Karpas-422 (cell line): Measurements from ENCODE around the gene DGKZ. TPM values are rescaled to one million over a fixed set of nuclear protein-coding genes. Genes with fewer than 3 reads are reported as not detected.

Experiments used
- DNase-seq: peaks from one replicate; pipeline ENCODE4 v3.0.0-alpha.2; 2015
- H2AFZ ChIP-seq: fragments of 200-600 bp; sonication (generic); 2 replicates; pipeline ENCODE4 v1.6.1; 2014; ENCODE audit warnings: antibody characterized with exemption, low read length, mixed read lengths
- H3K27ac ChIP-seq: fragments of 200-600 bp; sonication (generic); 2 replicates; pipeline ENCODE4 v1.5.1; 2014; ENCODE audit warnings: mild to moderate bottlenecking, low read length, moderate library complexity
- H3K27me3 ChIP-seq: fragments of 200-600 bp; sonication (generic); 2 replicates; pipeline ENCODE4 v1.6.1; 2014; ENCODE audit warnings: low read length, mixed read lengths
- H3K36me3 ChIP-seq: fragments of 200-600 bp; sonication (generic); 2 replicates; pipeline ENCODE4 v1.6.1; 2014; ENCODE audit warnings: low read length, mixed read lengths; ENCODE audit not compliant: insufficient read depth
- H3K4me1 ChIP-seq: fragments of 200-600 bp; sonication (generic); 2 replicates; pipeline ENCODE4 v1.6.1; 2014; ENCODE audit warnings: mild to moderate bottlenecking, low read length, mixed read lengths
- H3K4me2 ChIP-seq: fragments of 200-600 bp; sonication (generic); 2 replicates; pipeline ENCODE4 v1.6.1; 2014; ENCODE audit warnings: low read length, low read depth, mild to moderate bottlenecking; ENCODE audit not compliant: poor library complexity, severe bottlenecking
- H3K4me3 ChIP-seq: fragments of 200-600 bp; sonication (generic); 2 replicates; pipeline ENCODE4 v1.5.1; 2014; ENCODE audit warnings: mild to moderate bottlenecking, antibody characterized with exemption, low read length, mixed read lengths
- H3K79me2 ChIP-seq: fragments of 200-600 bp; sonication (generic); 2 replicates; pipeline ENCODE4 v1.6.1; 2014; ENCODE audit warnings: mild to moderate bottlenecking, low read length, mixed read lengths
- H3K9ac ChIP-seq: fragments of 200-600 bp; sonication (generic); 2 replicates; pipeline ENCODE4 v1.6.0; 2014; ENCODE audit warnings: low read length
- H3K9me2 ChIP-seq: fragments of 200-600 bp; sonication (generic), shearing (Covaris generic); replicated peaks from 2 replicates; pipeline ENCODE4 v1.6.0; 2014; ENCODE audit warnings: mild to moderate bottlenecking, low read length, moderate library complexity; ENCODE audit not compliant: insufficient read depth
- H3K9me3 ChIP-seq: fragments of 300-700, 200-600 bp; sonication (generic); 2 replicates; pipeline ENCODE4 v1.6.1; 2014; ENCODE audit warnings: low read length, mixed read lengths
- H4K20me1 ChIP-seq: fragments of 200-600 bp; sonication (generic); 2 replicates; pipeline ENCODE4 v1.6.1; 2014; ENCODE audit warnings: mild to moderate bottlenecking, antibody characterized with exemption, low read length, low read depth; ENCODE audit not compliant: insufficient read depth
- total RNA-seq: library from RNA; depleted of rRNA; stranded (reverse); fragments of >200 nt; shearing (Covaris generic); gene quantifications from 2 replicates; pipeline ENCODE4 v1.2.3, GENCODE V29; 2014; ENCODE audit warnings: low replicate concordance

Gene DGKZ
- total RNA-seq, 1 experiment from 2014 or later, result 59.4 TPM

DNA sequence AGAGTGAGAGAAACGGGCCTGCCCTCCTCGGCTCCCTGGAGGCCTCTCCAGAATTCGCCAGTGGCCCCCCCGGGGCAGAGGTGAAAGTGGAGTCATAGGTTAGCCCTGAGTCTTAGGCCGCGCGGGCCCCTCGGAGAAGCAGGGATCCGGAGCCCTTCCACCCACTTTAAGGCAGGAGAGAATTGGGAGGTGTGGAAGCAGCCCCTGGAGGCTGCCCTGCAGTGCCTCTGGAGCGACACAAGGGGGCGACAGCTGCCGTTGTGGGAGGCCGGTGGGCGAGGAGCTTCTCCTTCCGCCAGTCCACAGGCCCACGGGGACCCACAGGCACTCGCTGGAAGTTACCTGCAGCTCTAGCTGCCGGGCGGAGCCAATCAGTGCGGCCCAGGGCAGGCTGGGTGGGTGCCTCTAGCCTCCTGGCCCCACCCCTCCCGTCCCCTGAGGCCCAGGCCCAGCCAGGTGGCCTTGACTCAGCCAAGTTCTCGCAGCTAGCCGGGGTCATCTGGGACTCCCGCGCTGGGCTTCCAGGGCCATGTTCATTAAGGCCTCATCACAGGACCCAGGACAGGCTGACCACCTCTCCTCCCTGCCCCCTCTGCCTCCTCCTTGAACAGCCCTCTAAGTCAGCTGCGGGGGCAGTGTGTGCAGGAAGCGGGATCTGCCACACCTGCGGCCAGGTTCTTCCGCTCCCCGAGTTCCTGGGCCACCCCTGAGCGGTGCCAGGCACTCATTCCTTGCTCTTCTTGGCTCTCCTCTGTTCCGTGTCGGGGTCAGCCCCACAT, 5.0 kb downstream of the DGKZ start:
- no peaks in the 10 kb centered on the region for H3K27me3 ChIP-seq
- H2AFZ ChIP-seq, result no peak overlapping the region
- no peaks in the 10 kb centered on the region for H3K36me3 ChIP-seq
- H3K4me1 ChIP-seq, result peaks cover 45% of the 10 kb centered on the region
- no peaks in the 10 kb centered on the region for H3K9me3 ChIP-seq
- H3K9ac ChIP-seq, result peak overlapping the region; percentile 52
- H3K4me3 ChIP-seq, result peak overlapping the region; percentile 35; the same call in 1 of the 2 replicates
- H3K27ac ChIP-seq, result peak overlapping the region; percentile 70
- DNase-seq, result peak; percentile 90
- H3K9me2 ChIP-seq, result no peaks in the 10 kb centered on the region
- peaks cover 91% of the 10 kb centered on the region for H3K79me2 ChIP-seq
- H3K4me2 ChIP-seq, result peak overlapping the region; percentile 54
- peaks cover 13% of the 10 kb centered on the region; the same call in 1 of the 2 replicates for H4K20me1 ChIP-seq

- Histone ChIP-seq H3K9ac (no peak overlapping the region), H3K4me3 (no peak overlapping the region), H3K36me3 (no peaks in the 10 kb centered on the region), H3K27me3 (no peaks in the 10 kb centered on the region), H3K79me2 (peaks cover 94% of the 10 kb centered on the region), H3K4me2 (no peak overlapping the region), H4K20me1 (peaks cover 10% of the 10 kb centered on the region; the same call in 1 of the 2 replicates), H2AFZ (no peak overlapping the region), H3K4me1 (peaks cover 42% of the 10 kb centered on the region), H3K9me2 (no peaks in the 10 kb centered on the region), H3K9me3 (no peaks in the 10 kb centered on the region), H3K27ac (no peak overlapping the region)
- no peak for DNase-seq
These were observed 6.4 kb downstream of the DGKZ start for GRCh38 chr11:46353698-46354097.

DNA sequence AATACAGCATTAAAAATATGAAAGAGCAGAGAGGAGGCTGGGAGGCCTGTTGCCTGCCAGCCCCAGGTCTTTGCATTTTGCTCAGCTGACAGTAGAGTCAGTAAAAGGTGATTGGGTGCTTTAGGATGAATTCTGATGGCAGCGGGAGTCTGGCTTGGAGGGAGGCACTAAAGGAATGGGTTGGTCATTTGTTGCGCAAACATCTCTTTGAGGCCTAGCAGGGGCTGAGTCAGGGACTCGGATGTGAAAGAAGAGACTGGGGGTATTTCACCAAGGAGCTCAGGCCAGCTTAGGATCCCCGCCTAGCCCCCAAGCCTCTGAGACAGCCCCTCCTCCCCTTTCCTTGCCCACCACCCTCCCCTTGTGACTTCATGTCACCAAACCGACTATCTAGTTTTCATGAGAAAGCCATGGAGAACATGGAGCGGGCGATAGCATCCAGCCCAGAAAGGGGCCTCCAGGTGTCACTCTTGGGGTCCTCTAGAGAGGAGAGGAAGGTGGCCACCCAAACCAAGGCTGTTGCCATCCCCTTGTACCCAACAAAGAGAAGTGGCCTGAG, 9.7 kb downstream of the DGKZ start:
- Histone ChIP-seq H3K4me1 (peaks cover 34% of the 10 kb centered on the region), H3K9ac (no peak overlapping the region), H3K36me3 (no peaks in the 10 kb centered on the region), H2AFZ (no peak overlapping the region), H4K20me1 (peaks cover 10% of the 10 kb centered on the region; the same call in 1 of the 2 replicates), H3K27me3 (no peaks in the 10 kb centered on the region), H3K4me3 (no peak overlapping the region), H3K27ac (no peak overlapping the region), H3K79me2 (peaks cover 87% of the 10 kb centered on the region), H3K4me2 (no peak overlapping the region), H3K9me2 (no peaks in the 10 kb centered on the region), H3K9me3 (no peaks in the 10 kb centered on the region)
- DNase-seq, result no peak

- H3K27ac ChIP-seq, result no peak overlapping the region
- peaks cover 34% of the 10 kb centered on the region for H3K4me1 ChIP-seq
These were observed 10.2 kb downstream of the DGKZ start for GRCh38 chr11:46357483-46357936.

GRCh38 chr11:46359953-46360352, 12.7 kb downstream of the DGKZ start:
- Histone ChIP-seq H4K20me1 (peaks cover 12% of the 10 kb centered on the region; the same call in 1 of the 2 replicates), H3K9me3 (no peaks in the 10 kb centered on the region), H3K4me1 (peaks cover 56% of the 10 kb centered on the region), H3K36me3 (no peaks in the 10 kb centered on the region), H3K4me2 (peak overlapping the region; percentile 29), H2AFZ (no peak overlapping the region), H3K9ac (peak overlapping the region; percentile 29; the same call in 1 of the 2 replicates), H3K27ac (peak overlapping the region; percentile 95), H3K9me2 (no peaks in the 10 kb centered on the region), H3K79me2 (peaks cover 87% of the 10 kb centered on the region), H3K4me3 (no peak overlapping the region), H3K27me3 (no peaks in the 10 kb centered on the region)
- DNase-seq, result peak; percentile 43

More at GRCh38 chr11:46357483-46357936, 10.2 kb downstream of the DGKZ start:
- Histone ChIP-seq H3K9me2 (no peaks in the 10 kb centered on the region), H3K4me3 (no peak overlapping the region), H2AFZ (no peak overlapping the region), H3K27me3 (no peaks in the 10 kb centered on the region), H3K9ac (no peak overlapping the region), H3K79me2 (peaks cover 87% of the 10 kb centered on the region), H3K4me2 (no peak overlapping the region), H3K36me3 (no peaks in the 10 kb centered on the region), H4K20me1 (peaks cover 8% of the 10 kb centered on the region; the same call in 1 of the 2 replicates), H3K9me3 (no peaks in the 10 kb centered on the region)
- no peak for DNase-seq

GRCh38 chr11:46360878-46361277, 13.6 kb downstream of the DGKZ start:
- no peaks in the 10 kb centered on the region for H3K27me3 ChIP-seq
- H3K27ac ChIP-seq, result peak overlapping the region; percentile 95
- no peaks in the 10 kb centered on the region for H3K9me3 ChIP-seq
- H3K9ac ChIP-seq, result peak overlapping the region; percentile 100
- no peaks in the 10 kb centered on the region for H3K36me3 ChIP-seq
- DNase-seq, result peak; percentile 57
- peak overlapping the region; percentile 99 for H3K4me2 ChIP-seq
- no peaks in the 10 kb centered on the region for H3K9me2 ChIP-seq
- H3K4me3 ChIP-seq, result peak overlapping the region; percentile 99
- peaks cover 13% of the 10 kb centered on the region; the same call in 1 of the 2 replicates for H4K20me1 ChIP-seq
- no peak overlapping the region; the same call in 1 of the 2 replicates for H2AFZ ChIP-seq
- peaks cover 65% of the 10 kb centered on the region for H3K4me1 ChIP-seq
- H3K79me2 ChIP-seq, result peaks cover 88% of the 10 kb centered on the region

GRCh38 chr11:46361283-46362155, 14.3 kb downstream of the DGKZ start:
- Histone ChIP-seq H3K9me2 (no peaks in the 10 kb centered on the region), H3K4me2 (peak overlapping the region; percentile 99), H3K27ac (peak overlapping the region; percentile 95), H3K36me3 (no peaks in the 10 kb centered on the region), H3K4me1 (peaks cover 68% of the 10 kb centered on the region), H3K27me3 (no peaks in the 10 kb centered on the region), H3K9ac (peak overlapping the region; percentile 100), H4K20me1 (peaks cover 13% of the 10 kb centered on the region; the same call in 1 of the 2 replicates), H3K9me3 (no peaks in the 10 kb centered on the region), H3K4me3 (peak overlapping the region; percentile 99), H3K79me2 (peaks cover 82% of the 10 kb centered on the region), H2AFZ (no peak overlapping the region; the same call in 1 of the 2 replicates)
- DNase-seq, result peak; percentile 94
